NT2/D1 (cell line): ENCODE results near the gene FAF1.

Experiments
- SUZ12 ChIP-seq: IDR thresholded peaks from 2 replicates; pipeline ENCODE4 v1.6.1; 2011; ENCODE audit not compliant: insufficient read length, insufficient read depth; ENCODE audit errors: extremely low read depth
- YY1 ChIP-seq: IDR thresholded peaks from 2 replicates; pipeline ENCODE4 v1.6.1; 2011; ENCODE audit not compliant: insufficient read length, insufficient read depth
- ZNF274 ChIP-seq: IDR thresholded peaks from 2 replicates; pipeline ENCODE4 v1.6.1; 2011; ENCODE audit warnings: mild to moderate bottlenecking, low read depth, low read length

DNA sequence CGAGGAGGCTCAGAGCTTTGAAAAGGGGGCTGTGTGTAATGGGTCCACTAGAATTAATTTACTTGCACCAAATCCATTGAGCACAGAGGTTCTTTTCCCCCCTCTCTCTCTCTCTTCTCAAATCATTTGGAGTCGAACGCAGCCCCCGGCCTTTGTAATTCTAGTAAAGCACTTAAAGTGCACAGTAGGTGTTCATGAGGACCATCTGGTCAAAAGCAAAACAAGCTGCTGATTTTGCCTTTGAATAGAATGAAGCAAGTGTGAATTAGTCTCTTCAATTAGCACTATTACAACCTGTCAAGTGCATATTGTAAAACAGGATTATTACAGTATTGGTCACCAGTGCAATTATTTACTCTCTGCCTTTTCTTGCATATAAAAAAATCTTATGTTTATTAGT lies 259.9 kb downstream of the FAF1 start:
- no peak for TF ChIP-seq SUZ12
- TF ChIP-seq ZNF274: no peak
- no peak for TF ChIP-seq YY1
